ENCODE measurements around the gene ADAMTSL5.
"Not testable (repeated sequence)": the region's sequence is repeated elsewhere in the genome, so short reads cannot be mapped to it uniquely, and the experiment has no call there.

ADAMTSL5 gene

GRCh38 chr19:1511318-1512317 is 1.2 kb downstream of the ADAMTSL5 start:
- DNase-seq = no peak

GRCh38 chr19:1510807-1511206 is 2.0 kb downstream of the ADAMTSL5 start:
- no peak for DNase-seq

- no peak for DNase-seq
Observed at GRCh38 chr19:1510442-1510806, 2.4 kb downstream of the ADAMTSL5 start.

GRCh38 chr19:1509602-1510441 is 3.0 kb downstream of the ADAMTSL5 start:
- DNase-seq = no peak

- no peak for DNase-seq
Observed at GRCh38 chr19:1508507-1508856, 4.3 kb downstream of the ADAMTSL5 start.

- DNase-seq = peak; percentile 89
Observed at GRCh38 chr19:1507763-1508506, 4.9 kb downstream of the ADAMTSL5 start.

- DNase-seq = no peak
Observed at GRCh38 chr19:1507192-1507660, 5.6 kb downstream of the ADAMTSL5 start.

GRCh38 chr19:1505991-1506881 is 6.6 kb downstream of the ADAMTSL5 start:
- no peak for DNase-seq

- DNase-seq = no peak
Observed at GRCh38 chr19:1505012-1505411, 7.8 kb downstream of the ADAMTSL5 start.

GRCh38 chr19:1503925-1504773 is 8.7 kb downstream of the ADAMTSL5 start:
- DNase-seq = no peak

- no peak for DNase-seq
Observed at GRCh38 chr19:1503089-1503924, 9.5 kb downstream of the ADAMTSL5 start.

- DNase-seq = no peak
Observed at GRCh38 chr19:1502433-1503088, 10.3 kb downstream of the ADAMTSL5 start.

GRCh38 chr19:1501200-1501595 is 11.6 kb downstream of the ADAMTSL5 start:
- no peak for DNase-seq

GRCh38 chr19:1499231-1499630 is 13.6 kb downstream of the ADAMTSL5 start:
- not testable (repeated sequence) for DNase-seq

- DNase-seq = no peak
Observed at GRCh38 chr19:1497578-1498235, 15.1 kb downstream of the ADAMTSL5 start.

GRCh38 chr19:1496714-1497577 is 15.9 kb downstream of the ADAMTSL5 start:
- no peak for DNase-seq

- no peak for DNase-seq
Observed at GRCh38 chr19:1495799-1496713, 16.8 kb downstream of the ADAMTSL5 start.

Data from NCI-H1105 treated with DMSO at 0.1 percent for 48 hours (cell line).